GM23338 (cell line): ENCODE measurements around the gene OGFOD2. TPM values are rescaled to one million over a fixed set of nuclear protein-coding genes. Genes with fewer than 3 reads are reported as not detected.

ENCODE experiments used
- ATAC-seq: fragments of 200-7000 bp; cut with Tn5 transposase; 3 replicates; pipeline ENCODE4 v1.9.1; 2020
- DNase-seq: peaks from one replicate; pipeline ENCODE4 v3.0.0-alpha.2; 2015; ENCODE audit warnings: low spot score
- H2AFZ ChIP-seq: fragments of 200-600 bp; sonication (generic); 2 replicates; pipeline ENCODE4 v1.8.0; 2016; ENCODE audit warnings: antibody characterized with exemption, mild to moderate bottlenecking, moderate library complexity
- H3F3A ChIP-seq: fragments of 200-600 bp; sonication (generic); replicated peaks from 2 replicates; pipeline ENCODE4 v1.8.0; 2017; ENCODE audit warnings: antibody characterized with exemption, mixed run types, low read depth
- H3K27ac ChIP-seq: fragments of 200-600 bp; sonication (generic); 2 replicates; pipeline ENCODE4 v1.6.1; 2016; ENCODE audit warnings: low read depth
- H3K27me3 ChIP-seq: fragments of 200-600 bp; sonication (generic); 2 replicates; pipeline ENCODE4 v1.8.0; 2016; ENCODE audit warnings: mild to moderate bottlenecking, mixed run types, moderate library complexity; ENCODE audit not compliant: insufficient read depth
- H3K36me3 ChIP-seq: fragments of 200-600 bp; sonication (generic); 2 replicates; pipeline ENCODE4 v1.8.0; 2016; ENCODE audit warnings: mild to moderate bottlenecking; ENCODE audit not compliant: insufficient read depth
- H3K4me1 ChIP-seq: fragments of 200-600 bp; sonication (generic); 2 replicates; pipeline ENCODE4 v1.8.0; 2016; ENCODE audit warnings: mild to moderate bottlenecking, moderate library complexity; ENCODE audit not compliant: insufficient read depth
- H3K4me2 ChIP-seq: fragments of 200-600 bp; sonication (generic); 2 replicates; pipeline ENCODE4 v1.7.1; 2017; ENCODE audit warnings: mixed run types
- H3K4me3 ChIP-seq: fragments of 200-600 bp; sonication (generic); 2 replicates; pipeline ENCODE4 v1.6.1; 2016; ENCODE audit warnings: mixed run types
- H3K79me2 ChIP-seq: fragments of 200-600 bp; sonication (generic); replicated peaks from 2 replicates; pipeline ENCODE4 v1.8.0; 2017; ENCODE audit warnings: mild to moderate bottlenecking; ENCODE audit not compliant: insufficient read depth
- H3K9me2 ChIP-seq: fragments of 200-600 bp; sonication (generic); 2 replicates; pipeline ENCODE4 v1.8.0; 2017; ENCODE audit not compliant: insufficient read depth
- H4K20me1 ChIP-seq: fragments of 200-600 bp; sonication (generic); replicated peaks from 2 replicates; pipeline ENCODE4 v1.8.0; 2017; ENCODE audit warnings: mild to moderate bottlenecking; ENCODE audit not compliant: insufficient read depth
- H3K27ac Mint-ChIP-seq: 2 replicates; pipeline ENCODE4 v1.8.0; 2020; ENCODE audit warnings: inconsistent platforms, mild to moderate bottlenecking, moderate library complexity, mixed read lengths
- H3K27me3 Mint-ChIP-seq: 3 replicates; pipeline ENCODE4 v1.8.0; 2022; ENCODE audit warnings: low read depth, mild to moderate bottlenecking, moderate library complexity, mixed read lengths, inconsistent platforms; ENCODE audit not compliant: insufficient read depth, poor library complexity
- H3K36me3 Mint-ChIP-seq: 3 replicates; pipeline ENCODE4 v1.8.0; 2021; ENCODE audit warnings: low read depth, mild to moderate bottlenecking, inconsistent platforms, moderate library complexity, mixed read lengths
- H3K4me1 Mint-ChIP-seq: 3 replicates; pipeline ENCODE4 v1.8.0; 2020; ENCODE audit warnings: mild to moderate bottlenecking, inconsistent platforms, mixed read lengths
- H3K4me3 Mint-ChIP-seq: 3 replicates; pipeline ENCODE4 v1.8.0; 2021; ENCODE audit warnings: moderate library complexity, mild to moderate bottlenecking, inconsistent platforms, mixed read lengths
- H3K9me3 Mint-ChIP-seq: 3 replicates; pipeline ENCODE4 v1.8.0; 2020; ENCODE audit warnings: moderate library complexity, mild to moderate bottlenecking, inconsistent platforms, mixed read lengths
- CTCF ChIP-seq, 2 experiments: fragments of 200-600 bp in 1 of 2; sonication (generic) in 1 of 2; conservative IDR thresholded peaks; 2 replicates each; pipeline versions ENCODE4 v1.5.1 to v1.6.1; 2016 to 2017; ENCODE audit warnings: antibody characterized with exemption in 2 of 2, low read depth in 2 of 2, mild to moderate bottlenecking in 2 of 2, moderate library complexity in 1 of 2
- ETS1 ChIP-seq: IDR thresholded peaks from 2 replicates; pipeline ENCODE4 v1.6.1; 2016; ENCODE audit warnings: antibody characterized with exemption
- EZH2 ChIP-seq: fragments of 200-600 bp; sonication (generic); IDR thresholded peaks from one replicate; pipeline ENCODE4 v1.8.0; 2017; ENCODE audit warnings: antibody characterized with exemption, mild to moderate bottlenecking, low read depth; ENCODE audit not compliant: unreplicated experiment
- POLR2AphosphoS5 ChIP-seq: IDR thresholded peaks from 2 replicates; pipeline ENCODE4 v1.6.1; 2016; ENCODE audit warnings: antibody characterized with exemption, low read depth
- ZNF114 ChIP-seq: fragments of 250-450 bp; sonication (Bioruptor Pico); IDR thresholded peaks from 2 replicates; pipeline ENCODE4 v1.5.0; 2020; ENCODE audit warnings: mild to moderate bottlenecking, moderate library complexity
- ZNF331 ChIP-seq: fragments of 250-450 bp; sonication (Bioruptor Pico); IDR thresholded peaks from 2 replicates; pipeline ENCODE4 v1.5.0; 2020; ENCODE audit warnings: low read depth, mild to moderate bottlenecking, moderate library complexity
- polyA plus RNA-seq: library from polyadenylated mRNA; unstranded; fragments of >200 nt; fragmentation: Nextera tagmentation; extraction: Ambion mirVana; gene quantifications from 2 replicates; pipeline ENCODE4 v1.2.1, GENCODE V29; 2016
- total RNA-seq: library from RNA; depleted of rRNA; stranded (reverse); fragments of >200 nt; shearing (Covaris generic); gene quantifications from 2 replicates; pipeline ENCODE4 v1.2.3, GENCODE V29; 2014

OGFOD2 gene
- total and polyA plus RNA-seq, 2 experiments from 2014 or later: 13.1 to 16.1 TPM

GRCh38 chr12:122966743-122967550 is 8.1 kb upstream of the OGFOD2 start:
- Histone ChIP-seq H3F3A (no peaks in the 10 kb centered on the region), H3K27me3 (no peaks in the 10 kb centered on the region), H3K9me2 (no peaks in the 10 kb centered on the region), H3K36me3 (no peaks in the 10 kb centered on the region), H3K4me1 (peaks cover 5% of the 10 kb centered on the region), H3K4me3 (peak overlapping the region; percentile 29; the same call in 1 of the 2 replicates), H3K4me2 (peak overlapping the region; percentile 71), H4K20me1 (no peaks in the 10 kb centered on the region), H3K79me2 (no peaks in the 10 kb centered on the region), H3K27ac (no peak overlapping the region), H2AFZ (peak overlapping the region; percentile 66; the same call in 1 of the 2 replicates)
- peak; percentile 50; the same call in 1 of the 2 replicates for TF ChIP-seq POLR2AphosphoS5
- no peak for TF ChIP-seq ZNF331
- no peak overlapping the region for H3K27ac Mint-ChIP-seq
- H3K27me3 Mint-ChIP-seq: peaks cover 10% of the 10 kb centered on the region
- peak overlapping the region; percentile 47 for H3K4me3 Mint-ChIP-seq
- DNase-seq (no peak), ATAC-seq (no peak)
- H3K36me3 Mint-ChIP-seq: no peaks in the 10 kb centered on the region
- no peaks in the 10 kb centered on the region for H3K9me3 Mint-ChIP-seq
- peaks cover 16% of the 10 kb centered on the region for H3K4me1 Mint-ChIP-seq

- peaks cover 16% of the 10 kb centered on the region for H3K4me1 Mint-ChIP-seq
- H3K4me3 ChIP-seq: no peak overlapping the region
These were observed 6.9 kb upstream of the OGFOD2 start for GRCh38 chr12:122968104-122968503.

More at GRCh38 chr12:122968104-122968503, 6.9 kb upstream of the OGFOD2 start:
- Histone ChIP-seq H3K36me3 (no peaks in the 10 kb centered on the region), H3K4me2 (no peak overlapping the region), H2AFZ (no peak overlapping the region), H4K20me1 (no peaks in the 10 kb centered on the region), H3K9me2 (no peaks in the 10 kb centered on the region), H3F3A (no peaks in the 10 kb centered on the region), H3K79me2 (no peaks in the 10 kb centered on the region), H3K27me3 (no peaks in the 10 kb centered on the region), H3K4me1 (peaks cover 5% of the 10 kb centered on the region), H3K27ac (no peak overlapping the region)
- TF ChIP-seq ETS1 (no peak), CTCF (conservative IDR thresholded peaks at IDR 0.05; ENCODE audit: low read depth in 2 of 2) (no peak), EZH2 (no peak), ZNF114 (no peak)
- H3K9me3 Mint-ChIP-seq: no peaks in the 10 kb centered on the region
- H3K36me3 Mint-ChIP-seq: no peaks in the 10 kb centered on the region
- no peak for ATAC-seq
- H3K27me3 Mint-ChIP-seq: peaks cover 13% of the 10 kb centered on the region
- no peak overlapping the region for H3K4me3 Mint-ChIP-seq
- no peak for DNase-seq
- no peak overlapping the region for H3K27ac Mint-ChIP-seq
